Effector memory CD8-positive, alpha-beta T cell (primary cell): ENCODE data around the gene RFLNA.

ENCODE experiments used
- ATAC-seq: fragments of 150-1000 bp; cut with Tn5 transposase; replicated peaks from 2 replicates; pipeline ENCODE4 v1.10.0; 2021; ENCODE audit warnings: mild to moderate bottlenecking, moderate library complexity
- DNase-seq, 3 experiments: peaks; one replicate each; pipeline ENCODE4 v3.0.0; 2021
- H3K27ac Mint-ChIP-seq, 2 donors: one replicate each; pipeline ENCODE4 v1.8.0; 2022; ENCODE audit warnings: mild to moderate bottlenecking in 2 of 2, mixed read lengths in 2 of 2, moderate library complexity in 2 of 2
- H3K27me3 Mint-ChIP-seq, 2 donors: one replicate each; pipeline ENCODE4 v1.8.0; 2022; ENCODE audit warnings: mixed read lengths in 2 of 2
- H3K36me3 Mint-ChIP-seq: one replicate; pipeline ENCODE4 v1.8.0; 2022; ENCODE audit warnings: mild to moderate bottlenecking, moderate library complexity, mixed read lengths; ENCODE audit not compliant: insufficient read depth
- H3K4me1 Mint-ChIP-seq, 2 donors: one replicate each; pipeline ENCODE4 v1.8.0; 2022; ENCODE audit warnings: low read depth in 2 of 2, mixed read lengths in 2 of 2
- H3K4me3 Mint-ChIP-seq, 2 donors: one replicate each; pipeline ENCODE4 v1.8.0; 2022; ENCODE audit warnings: mild to moderate bottlenecking in 2 of 2, mixed read lengths in 2 of 2, moderate library complexity in 2 of 2
- H3K9me3 Mint-ChIP-seq, 2 donors: one replicate each; pipeline ENCODE4 v1.8.0; 2022; ENCODE audit warnings: mixed read lengths in 2 of 2

Gene RFLNA

DNA sequence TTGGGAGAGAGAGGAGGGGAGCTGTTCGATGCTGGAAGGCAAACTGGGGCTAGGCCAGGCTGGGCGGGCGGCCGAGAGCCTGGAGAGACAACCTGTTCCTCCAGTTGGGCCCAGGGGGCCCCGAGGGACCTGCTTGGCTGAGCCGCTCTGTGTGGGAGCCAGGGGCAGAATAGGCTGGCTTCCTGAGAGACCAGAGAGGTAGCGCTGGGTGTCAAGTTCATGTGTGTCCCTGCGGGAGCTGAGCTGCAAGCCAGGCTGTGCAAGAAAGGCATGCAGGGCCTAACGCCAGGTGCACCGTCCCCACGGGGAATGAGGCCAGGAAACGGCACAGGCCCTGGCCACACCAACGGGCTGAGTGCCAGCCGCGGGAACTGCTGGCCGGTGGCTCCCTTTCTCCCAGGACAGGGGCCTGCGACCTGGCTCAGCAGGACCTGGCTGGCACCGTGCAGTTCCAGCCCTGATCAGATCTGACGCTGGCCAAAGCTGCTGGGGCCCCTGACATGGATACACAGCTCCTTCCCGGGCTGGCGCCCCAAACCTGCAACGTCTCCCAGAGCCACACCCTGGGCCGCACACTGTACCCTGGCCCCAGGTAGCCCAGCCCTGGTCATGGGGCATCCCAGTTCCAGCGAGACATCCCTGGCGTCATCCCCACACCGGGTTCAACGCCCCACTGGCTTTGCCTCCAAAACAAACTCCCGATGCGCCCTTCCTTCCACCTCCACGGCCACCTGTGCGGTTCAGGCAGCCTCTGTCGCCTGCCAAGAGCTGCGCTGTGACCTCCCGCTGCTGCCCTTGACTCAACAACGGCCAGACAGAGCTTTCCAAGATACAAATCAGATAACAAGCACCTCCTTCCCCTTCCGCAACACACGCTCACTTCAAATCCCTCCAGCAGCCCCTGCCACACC is 65.0 kb downstream of the RFLNA start:
- H3K36me3 Mint-ChIP-seq: peaks cover 42% of the 10 kb centered on the region
- H3K27ac Mint-ChIP-seq: no peak overlapping the region
- ATAC-seq: no peak
- no peak for DNase-seq
- H3K9me3 Mint-ChIP-seq: no peaks in the 10 kb centered on the region
- peaks cover 3 to 4% of the 10 kb centered on the region in 2 donors for H3K4me1 Mint-ChIP-seq
- no peaks in the 10 kb centered on the region for H3K27me3 Mint-ChIP-seq
- H3K4me3 Mint-ChIP-seq: no peak overlapping the region

GRCh38 chr12:124361074-124361970 is 66.4 kb downstream of the RFLNA start:
- peak overlapping the region in 1 of 2 donors; percentile 76 for H3K27ac Mint-ChIP-seq

GRCh38 chr12:124361996-124362395 is 67.1 kb downstream of the RFLNA start:
- peaks cover 7 to 8% of the 10 kb centered on the region in 2 donors for H3K4me1 Mint-ChIP-seq
- ATAC-seq: no peak
- H3K4me3 Mint-ChIP-seq: no peak overlapping the region

More at GRCh38 chr12:124361074-124361970, 66.4 kb downstream of the RFLNA start:
- no peak overlapping the region for H3K4me3 Mint-ChIP-seq
- no peaks in the 10 kb centered on the region for H3K27me3 Mint-ChIP-seq
- DNase-seq: no peak
- peaks cover 7 to 8% of the 10 kb centered on the region in 2 donors for H3K4me1 Mint-ChIP-seq
- H3K36me3 Mint-ChIP-seq: peaks cover 34% of the 10 kb centered on the region
- no peak for ATAC-seq
- no peaks in the 10 kb centered on the region for H3K9me3 Mint-ChIP-seq

GRCh38 chr12:124363353-124363965 is 68.6 kb downstream of the RFLNA start:
- DNase-seq (no peak), ATAC-seq (no peak)
- H3K27me3 Mint-ChIP-seq: no peaks in the 10 kb centered on the region
- peak overlapping the region; percentile 5 to 31 for H3K27ac Mint-ChIP-seq
- H3K36me3 Mint-ChIP-seq: peaks cover 24% of the 10 kb centered on the region
- peaks cover 5 to 6% of the 10 kb centered on the region in 2 donors for H3K4me1 Mint-ChIP-seq
- no peaks in the 10 kb centered on the region for H3K9me3 Mint-ChIP-seq
- no peak overlapping the region for H3K4me3 Mint-ChIP-seq

More at GRCh38 chr12:124361996-124362395, 67.1 kb downstream of the RFLNA start:
- Mint-ChIP-seq H3K27me3 (no peaks in the 10 kb centered on the region), H3K9me3 (no peaks in the 10 kb centered on the region), H3K27ac (no peak overlapping the region), H3K36me3 (peaks cover 34% of the 10 kb centered on the region)
- no peak for DNase-seq

GRCh38 chr12:124364543-124364942 is 69.7 kb downstream of the RFLNA start:
- Mint-ChIP-seq H3K4me3 (no peak overlapping the region), H3K9me3 (no peaks in the 10 kb centered on the region), H3K27me3 (no peaks in the 10 kb centered on the region), H3K36me3 (peaks cover 28% of the 10 kb centered on the region), H3K4me1 (peaks cover 8 to 10% of the 10 kb centered on the region in 2 donors), H3K27ac (no peak overlapping the region)
- ATAC-seq (no peak), DNase-seq (no peak)
